Liver (tissue), 3 donors: ENCODE measurements around the gene LINS1.

Source experiments
- EGR1 ChIP-seq, 2 donors: IDR thresholded peaks; 2 replicates each; pipeline ENCODE4 v1.6.1; 2016 to 2018; ENCODE audit warnings: antibody characterized with exemption in 2 of 2, low read depth in 2 of 2
- FOXA2 ChIP-seq: IDR thresholded peaks from 2 replicates; pipeline ENCODE4 v1.6.1; 2016; ENCODE audit warnings: antibody characterized with exemption
- TAF1 ChIP-seq: conservative IDR thresholded peaks from 2 replicates; pipeline ENCODE4 v1.6.1; 2016; ENCODE audit warnings: antibody characterized with exemption, mild to moderate bottlenecking
- TF ChIP-seq, protein P1 (sequence below): fragments of 150-350 bp; IDR thresholded peaks from 2 replicates; pipeline ENCODE4 v1.5.1; 2017; ENCODE audit warnings: improper control_type of control experiment, low read depth, low read length; ENCODE audit not compliant: missing input control
- TF ChIP-seq, protein P2 (sequence below): IDR thresholded peaks from 2 replicates; pipeline ENCODE4 v1.6.1; 2016; ENCODE audit warnings: antibody characterized with exemption, mild to moderate bottlenecking
- TF ChIP-seq, protein P3 (sequence below): IDR thresholded peaks from 2 replicates; pipeline ENCODE4 v1.6.1; 2016; ENCODE audit warnings: antibody characterized with exemption
- donor health status: healthy.
- donor health status: healthy.

DNA sequence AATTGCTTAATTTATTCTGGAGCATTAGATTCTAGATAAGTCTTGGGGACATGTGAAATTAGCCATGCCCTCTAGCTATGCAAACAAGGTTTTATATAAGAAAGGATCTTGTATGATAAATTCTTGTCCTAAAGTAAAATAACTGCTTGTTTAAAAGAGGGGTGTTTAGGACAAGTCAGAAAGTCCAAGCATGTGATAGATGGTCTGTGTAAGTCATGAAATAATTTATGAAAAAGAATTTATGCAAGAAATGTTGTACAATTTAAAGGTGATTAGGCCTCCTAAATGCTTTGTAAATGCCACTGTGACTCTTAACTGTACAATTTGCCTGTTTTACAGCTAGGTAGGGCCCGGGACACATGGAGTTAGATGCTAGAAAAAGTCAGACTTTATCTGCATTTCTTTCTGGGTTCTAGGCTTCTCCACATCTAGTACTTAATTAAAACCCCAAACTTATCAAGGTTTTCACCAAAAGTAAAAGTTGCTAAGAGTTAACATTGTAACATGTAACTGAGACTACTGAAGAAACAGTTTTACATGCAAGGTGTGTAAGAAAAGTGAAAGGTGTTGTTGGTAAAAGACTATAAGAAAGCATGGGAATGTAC, 13.2 kb downstream of the LINS1 start:
- no peak for TF ChIP-seq EGR1 (IDR thresholded peaks at IDR 0.05; ENCODE audit: low read depth in 2 of 2)
- no peak for TF ChIP-seq TAF1
- TF ChIP-seq, protein P1, sequence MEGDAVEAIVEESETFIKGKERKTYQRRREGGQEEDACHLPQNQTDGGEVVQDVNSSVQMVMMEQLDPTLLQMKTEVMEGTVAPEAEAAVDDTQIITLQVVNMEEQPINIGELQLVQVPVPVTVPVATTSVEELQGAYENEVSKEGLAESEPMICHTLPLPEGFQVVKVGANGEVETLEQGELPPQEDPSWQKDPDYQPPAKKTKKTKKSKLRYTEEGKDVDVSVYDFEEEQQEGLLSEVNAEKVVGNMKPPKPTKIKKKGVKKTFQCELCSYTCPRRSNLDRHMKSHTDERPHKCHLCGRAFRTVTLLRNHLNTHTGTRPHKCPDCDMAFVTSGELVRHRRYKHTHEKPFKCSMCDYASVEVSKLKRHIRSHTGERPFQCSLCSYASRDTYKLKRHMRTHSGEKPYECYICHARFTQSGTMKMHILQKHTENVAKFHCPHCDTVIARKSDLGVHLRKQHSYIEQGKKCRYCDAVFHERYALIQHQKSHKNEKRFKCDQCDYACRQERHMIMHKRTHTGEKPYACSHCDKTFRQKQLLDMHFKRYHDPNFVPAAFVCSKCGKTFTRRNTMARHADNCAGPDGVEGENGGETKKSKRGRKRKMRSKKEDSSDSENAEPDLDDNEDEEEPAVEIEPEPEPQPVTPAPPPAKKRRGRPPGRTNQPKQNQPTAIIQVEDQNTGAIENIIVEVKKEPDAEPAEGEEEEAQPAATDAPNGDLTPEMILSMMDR: no peak
- TF ChIP-seq FOXA2: no peak
- TF ChIP-seq, protein P2, sequence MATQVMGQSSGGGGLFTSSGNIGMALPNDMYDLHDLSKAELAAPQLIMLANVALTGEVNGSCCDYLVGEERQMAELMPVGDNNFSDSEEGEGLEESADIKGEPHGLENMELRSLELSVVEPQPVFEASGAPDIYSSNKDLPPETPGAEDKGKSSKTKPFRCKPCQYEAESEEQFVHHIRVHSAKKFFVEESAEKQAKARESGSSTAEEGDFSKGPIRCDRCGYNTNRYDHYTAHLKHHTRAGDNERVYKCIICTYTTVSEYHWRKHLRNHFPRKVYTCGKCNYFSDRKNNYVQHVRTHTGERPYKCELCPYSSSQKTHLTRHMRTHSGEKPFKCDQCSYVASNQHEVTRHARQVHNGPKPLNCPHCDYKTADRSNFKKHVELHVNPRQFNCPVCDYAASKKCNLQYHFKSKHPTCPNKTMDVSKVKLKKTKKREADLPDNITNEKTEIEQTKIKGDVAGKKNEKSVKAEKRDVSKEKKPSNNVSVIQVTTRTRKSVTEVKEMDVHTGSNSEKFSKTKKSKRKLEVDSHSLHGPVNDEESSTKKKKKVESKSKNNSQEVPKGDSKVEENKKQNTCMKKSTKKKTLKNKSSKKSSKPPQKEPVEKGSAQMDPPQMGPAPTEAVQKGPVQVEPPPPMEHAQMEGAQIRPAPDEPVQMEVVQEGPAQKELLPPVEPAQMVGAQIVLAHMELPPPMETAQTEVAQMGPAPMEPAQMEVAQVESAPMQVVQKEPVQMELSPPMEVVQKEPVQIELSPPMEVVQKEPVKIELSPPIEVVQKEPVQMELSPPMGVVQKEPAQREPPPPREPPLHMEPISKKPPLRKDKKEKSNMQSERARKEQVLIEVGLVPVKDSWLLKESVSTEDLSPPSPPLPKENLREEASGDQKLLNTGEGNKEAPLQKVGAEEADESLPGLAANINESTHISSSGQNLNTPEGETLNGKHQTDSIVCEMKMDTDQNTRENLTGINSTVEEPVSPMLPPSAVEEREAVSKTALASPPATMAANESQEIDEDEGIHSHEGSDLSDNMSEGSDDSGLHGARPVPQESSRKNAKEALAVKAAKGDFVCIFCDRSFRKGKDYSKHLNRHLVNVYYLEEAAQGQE: no peak
- TF ChIP-seq, protein P3, sequence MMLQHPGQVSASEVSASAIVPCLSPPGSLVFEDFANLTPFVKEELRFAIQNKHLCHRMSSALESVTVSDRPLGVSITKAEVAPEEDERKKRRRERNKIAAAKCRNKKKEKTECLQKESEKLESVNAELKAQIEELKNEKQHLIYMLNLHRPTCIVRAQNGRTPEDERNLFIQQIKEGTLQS: no peak
